GM19324 (cell line): Measurements from ENCODE around the gene MGP.

Source experiments
- ATAC-seq: cut with Tn5 transposase; IDR thresholded peaks from one replicate; pipeline ENCODE4 v1.9.1; 2021; ENCODE audit warnings: mild to moderate bottlenecking, moderate library complexity; ENCODE audit not compliant: unreplicated experiment, low FRiP score

MGP gene

DNA sequence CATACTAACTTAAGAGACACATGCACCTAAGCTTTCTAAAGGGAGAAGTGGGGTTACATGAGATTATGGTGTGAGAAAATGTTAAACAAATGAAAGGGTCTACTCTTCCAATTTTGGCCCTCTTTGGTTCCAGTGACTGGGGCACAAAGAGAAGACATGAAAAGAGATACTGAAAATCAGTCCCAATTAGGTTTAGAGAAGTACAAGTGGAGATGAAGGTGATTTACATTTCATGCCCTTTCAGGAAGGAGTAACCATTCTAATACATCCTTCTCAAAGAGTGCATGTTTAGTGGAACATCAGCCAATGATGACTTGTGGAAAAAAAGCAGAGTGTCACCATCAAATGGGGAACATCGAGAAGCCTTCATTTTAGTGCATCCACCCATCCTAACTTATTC lies 14.4 kb downstream of the MGP start:
- peak; percentile 71 for ATAC-seq

DNA sequence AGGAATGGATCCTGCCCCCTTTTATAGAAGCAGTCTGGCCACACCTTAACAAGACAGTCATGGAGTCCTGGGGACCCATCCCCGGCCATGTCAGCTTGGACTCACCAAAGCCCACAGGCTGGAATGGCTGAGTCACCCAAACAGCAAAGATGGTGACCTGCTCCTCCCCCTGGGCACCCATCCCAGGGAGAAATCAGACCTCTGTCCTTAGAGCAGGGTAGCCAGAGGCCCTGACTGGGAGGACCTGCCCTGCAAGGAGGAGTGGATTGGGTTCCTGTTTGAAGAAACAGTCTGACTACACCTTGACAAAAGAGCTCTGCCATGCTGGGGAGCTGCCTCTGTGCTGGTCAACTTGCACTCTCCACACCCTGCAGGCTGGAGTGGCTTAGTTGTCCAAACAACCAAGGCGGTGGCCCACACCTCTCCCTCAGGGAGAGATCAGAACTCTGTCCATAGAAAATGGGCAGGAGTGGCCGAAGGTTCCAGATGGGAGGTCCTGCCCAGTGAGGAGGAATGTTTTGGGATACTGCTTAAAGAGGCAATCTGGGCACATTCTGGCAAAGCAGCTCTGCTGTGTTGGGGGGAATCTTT lies 16.6 kb downstream of the MGP start:
- ATAC-seq, result no peak

DNA sequence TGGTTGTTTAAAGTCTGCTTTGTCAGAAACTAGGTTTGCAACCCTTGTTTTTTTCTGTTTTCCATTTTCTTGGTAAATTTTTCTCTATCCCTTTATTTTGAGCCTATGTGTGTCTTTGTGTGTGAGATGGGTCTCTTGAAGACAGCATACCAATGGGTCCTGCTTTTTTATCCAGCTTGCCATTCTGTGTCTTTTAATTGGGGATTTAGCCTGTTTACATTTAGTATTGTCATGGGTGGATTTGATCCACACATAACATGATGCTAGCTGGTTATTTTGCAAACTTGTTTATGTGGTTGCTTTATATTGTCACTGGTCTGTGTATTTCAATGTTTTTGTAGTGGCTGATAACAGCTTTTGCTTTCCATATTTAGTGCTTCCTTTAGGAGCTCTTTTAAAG lies 25.2 kb downstream of the MGP start:
- no peak for ATAC-seq

DNA sequence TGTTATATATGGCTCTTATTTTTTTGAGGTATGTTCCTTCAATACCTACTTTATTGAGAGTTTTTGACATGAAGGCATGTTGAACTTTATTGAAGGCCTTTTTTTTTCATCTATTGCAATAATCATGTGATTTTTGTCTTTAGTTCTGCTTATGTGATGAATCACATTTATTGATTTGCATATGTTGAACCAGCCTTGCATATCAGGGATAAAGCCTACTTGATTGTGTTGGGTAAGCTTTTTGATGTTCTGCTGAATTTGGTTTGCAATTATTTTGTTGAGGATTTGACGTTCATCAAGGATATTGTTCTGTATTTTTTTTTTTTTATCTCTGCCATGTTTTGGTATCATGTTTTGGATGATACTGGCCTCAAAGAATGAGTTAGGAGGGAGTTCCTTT lies 27.1 kb downstream of the MGP start:
- ATAC-seq, result no peak

DNA sequence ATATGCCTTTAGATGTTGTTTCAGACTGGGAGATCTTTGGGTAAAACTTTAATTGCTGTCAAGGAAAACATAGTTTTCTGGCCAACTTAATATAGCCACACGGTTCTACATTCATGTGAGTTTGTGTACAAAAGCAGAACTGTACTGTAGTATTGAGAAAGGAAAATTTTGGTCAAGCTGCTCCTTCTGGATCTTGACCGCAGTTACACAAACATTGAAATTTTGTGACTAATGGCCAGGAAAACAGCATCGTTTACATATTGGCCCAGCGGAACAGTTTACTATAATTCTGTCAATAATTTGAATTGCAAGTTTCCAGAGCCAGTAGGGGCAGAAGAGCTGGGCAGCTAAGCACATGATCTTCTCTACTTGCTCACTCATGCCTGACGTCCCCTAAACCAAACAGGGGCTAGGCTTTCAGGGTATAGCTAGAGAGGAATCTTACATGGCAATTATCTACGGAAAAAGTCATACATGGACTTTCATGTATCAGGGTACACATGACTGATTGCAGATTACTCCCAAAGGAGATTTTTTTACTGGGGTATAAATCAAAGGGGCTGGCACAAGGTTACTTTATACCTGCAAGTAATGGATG lies 31.0 kb downstream of the MGP start:
- ATAC-seq, result peak; percentile 52

DNA sequence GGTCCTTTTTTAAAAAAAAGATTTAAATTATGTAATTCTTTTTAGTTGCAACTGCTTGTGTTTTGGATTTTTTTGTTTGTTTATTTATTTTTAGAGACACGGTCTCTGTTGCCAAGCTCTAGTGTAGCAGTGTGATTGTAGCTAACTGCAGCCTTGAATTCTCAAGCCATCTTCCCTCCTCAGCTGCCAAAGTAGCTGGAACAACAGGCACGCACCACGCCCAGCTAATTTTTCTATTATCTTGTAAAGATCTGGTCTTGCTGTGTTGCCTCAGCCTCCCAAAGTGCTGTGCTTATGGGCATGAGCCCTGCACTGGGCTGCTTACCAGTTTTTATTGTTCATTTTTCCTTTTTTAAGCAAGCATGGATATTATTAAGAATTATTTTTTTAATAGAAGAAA lies 31.7 kb downstream of the MGP start:
- no peak for ATAC-seq

DNA sequence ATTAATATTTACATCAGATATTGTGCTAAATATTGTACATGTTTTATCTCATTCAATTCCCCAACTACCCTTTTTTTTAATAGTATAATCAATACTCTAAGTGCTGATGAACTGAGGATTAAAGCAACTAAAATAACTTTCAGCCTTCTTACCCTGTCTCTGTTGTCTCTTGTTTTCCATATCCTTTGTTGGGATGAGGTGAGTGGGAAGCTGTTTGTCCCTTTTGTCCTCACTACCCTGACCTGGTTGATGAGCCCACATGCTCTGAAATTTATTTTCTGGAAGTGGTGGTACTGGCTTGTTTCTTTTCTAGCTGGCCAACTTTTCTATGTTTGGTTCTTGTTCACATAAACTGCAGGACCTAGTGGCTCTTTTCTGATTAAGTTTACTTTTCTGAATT lies 32.8 kb downstream of the MGP start:
- no peak for ATAC-seq

DNA sequence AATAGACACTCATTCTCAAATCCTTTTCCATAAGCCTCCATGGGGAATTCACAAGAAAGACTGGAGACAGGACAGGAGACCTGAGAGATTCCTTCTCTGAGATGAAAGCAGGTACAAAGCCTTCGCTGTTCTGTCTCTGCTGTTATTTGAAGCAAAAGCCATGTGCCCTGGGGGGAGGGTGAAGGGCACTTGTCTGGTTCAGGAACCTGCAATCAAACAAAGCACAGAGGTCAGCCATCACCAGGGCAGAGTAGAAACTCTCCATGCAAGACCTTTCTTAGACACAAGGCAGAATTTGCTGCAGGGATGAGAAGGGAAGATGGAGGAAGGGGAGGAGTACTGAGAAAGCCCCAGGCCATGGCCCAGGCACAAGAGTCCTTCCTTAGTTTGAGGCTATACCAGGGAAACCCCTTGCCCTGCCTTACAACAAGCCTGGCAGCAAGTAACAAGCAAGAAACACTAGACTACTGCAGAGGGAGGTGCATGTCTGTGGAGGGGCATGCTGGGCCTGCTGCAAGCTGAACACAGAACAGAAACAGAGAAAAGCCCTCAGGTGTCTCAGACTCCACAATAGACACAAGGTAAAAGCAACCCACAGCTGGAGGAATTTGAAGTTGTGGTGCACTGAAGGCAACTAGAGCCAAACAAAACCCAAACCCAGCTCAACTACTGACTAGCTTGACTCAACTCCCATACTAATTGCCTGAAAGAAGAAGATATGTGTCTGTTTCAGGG lies 34.6 kb downstream of the MGP start:
- peak; percentile 76 for ATAC-seq

DNA sequence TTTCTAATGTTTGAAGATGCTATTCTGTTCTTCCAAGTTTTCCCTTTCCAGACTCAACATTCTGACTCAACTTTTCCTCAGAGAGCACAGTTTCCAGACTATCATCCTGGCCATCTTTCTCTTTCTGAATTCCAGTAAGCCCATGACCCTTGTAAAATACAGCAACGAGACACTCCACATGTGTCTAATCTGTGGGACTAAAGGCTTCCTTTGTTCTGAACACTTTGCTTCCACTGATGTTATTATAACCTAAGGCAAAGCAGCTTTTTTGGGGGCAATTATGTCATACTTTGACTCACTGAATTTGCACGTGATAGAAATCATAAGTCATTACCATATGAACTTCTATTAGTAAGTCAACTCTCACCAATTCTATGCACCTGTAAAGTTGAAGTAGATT lies 36.0 kb downstream of the MGP start:
- no peak for ATAC-seq

DNA sequence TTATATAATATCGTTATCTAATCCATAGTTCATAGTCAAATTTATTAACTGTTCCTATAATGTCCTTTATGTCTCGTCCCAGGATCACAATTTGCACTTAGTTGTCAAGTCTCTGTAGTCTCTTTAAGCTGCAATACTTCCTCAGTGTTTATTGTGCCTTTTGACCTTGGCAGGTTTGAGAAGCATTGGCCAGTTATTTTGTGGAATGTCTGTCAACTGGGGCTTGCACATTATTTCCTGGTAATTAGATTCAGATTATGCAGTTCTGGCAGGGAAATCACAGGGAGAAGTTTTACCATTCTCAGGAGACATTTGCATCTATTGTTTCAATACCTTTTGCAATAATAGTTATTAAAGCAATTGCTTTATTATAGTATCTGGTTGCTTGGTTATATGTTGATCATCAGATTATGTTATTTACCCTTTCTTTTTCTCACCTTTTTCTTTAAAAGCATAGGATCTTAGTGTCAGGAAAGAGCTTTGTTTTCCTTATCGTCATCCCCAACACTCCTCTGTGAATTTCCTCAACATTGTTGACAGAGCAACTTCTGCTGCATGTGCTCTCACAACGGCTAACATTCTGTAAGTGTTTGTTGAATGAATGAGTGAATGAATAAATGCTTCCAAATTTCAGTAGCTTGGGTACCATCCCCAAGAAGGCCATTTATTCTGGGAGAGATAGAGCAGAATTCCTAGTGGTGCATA lies 38.6 kb downstream of the MGP start:
- ATAC-seq, result no peak

DNA sequence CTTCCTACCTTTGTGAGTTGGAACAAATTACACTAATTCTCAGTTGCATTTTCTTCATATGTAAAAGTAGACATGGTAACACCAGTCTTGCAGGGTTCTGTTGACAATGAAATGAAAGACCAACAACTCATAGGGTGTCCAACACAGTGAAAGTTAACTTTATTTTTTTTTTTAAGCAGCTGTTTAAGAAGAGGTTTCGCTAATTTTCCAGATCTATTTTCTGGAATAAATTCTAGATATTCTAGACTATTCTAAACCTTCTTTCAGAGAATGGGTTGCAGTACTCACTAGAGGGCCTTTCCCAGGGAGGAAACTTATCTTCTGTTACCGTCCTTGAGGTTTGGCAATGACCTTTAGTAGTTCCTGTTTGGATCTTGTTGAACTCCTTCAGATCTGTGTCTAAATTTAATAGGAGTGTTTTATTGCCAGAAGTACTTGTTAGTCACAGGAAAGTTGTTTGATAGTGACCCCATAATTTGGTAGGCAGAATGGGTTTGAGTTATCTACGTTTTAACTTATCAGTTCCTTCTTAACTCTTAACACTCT lies 39.5 kb downstream of the MGP start:
- ATAC-seq, result no peak

DNA sequence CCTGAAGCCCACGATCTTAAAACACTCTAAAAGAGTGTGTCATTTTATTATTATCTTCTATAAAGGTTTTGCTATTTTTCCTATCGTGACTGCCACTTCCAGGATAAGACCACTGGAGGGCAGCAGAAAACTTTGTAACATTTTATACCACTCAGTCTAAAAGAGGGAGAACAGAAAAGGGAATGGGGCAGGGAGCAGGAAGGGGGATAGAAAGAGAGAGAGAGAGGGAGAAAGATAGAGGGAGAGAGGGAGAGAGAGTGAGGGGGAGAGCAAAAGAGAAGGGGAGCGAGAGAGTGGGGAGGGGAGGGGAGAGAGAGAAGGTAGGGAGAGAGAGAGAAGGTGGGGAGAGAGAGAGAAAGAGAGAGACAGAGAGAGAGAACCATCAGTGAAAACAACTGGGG lies 40.3 kb downstream of the MGP start:
- ATAC-seq, result no peak

DNA sequence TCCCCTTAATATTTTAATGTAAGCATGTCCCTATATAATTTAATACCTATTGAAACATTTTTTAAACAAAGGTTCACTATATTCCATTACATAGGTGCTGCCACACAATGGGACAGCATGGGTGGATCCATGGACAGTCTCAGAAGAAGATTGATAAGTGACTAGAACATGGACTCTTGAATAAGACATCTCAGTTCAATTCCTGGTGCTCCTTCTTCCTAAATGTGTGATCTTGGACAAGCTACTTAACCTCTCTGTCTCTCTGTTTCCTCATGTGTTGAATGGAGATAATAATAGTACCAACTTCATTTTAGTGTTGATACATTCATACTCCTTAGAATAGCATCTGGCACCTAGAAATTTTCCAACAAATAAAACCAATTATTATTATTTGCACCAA lies 41.3 kb downstream of the MGP start:
- no peak for ATAC-seq

DNA sequence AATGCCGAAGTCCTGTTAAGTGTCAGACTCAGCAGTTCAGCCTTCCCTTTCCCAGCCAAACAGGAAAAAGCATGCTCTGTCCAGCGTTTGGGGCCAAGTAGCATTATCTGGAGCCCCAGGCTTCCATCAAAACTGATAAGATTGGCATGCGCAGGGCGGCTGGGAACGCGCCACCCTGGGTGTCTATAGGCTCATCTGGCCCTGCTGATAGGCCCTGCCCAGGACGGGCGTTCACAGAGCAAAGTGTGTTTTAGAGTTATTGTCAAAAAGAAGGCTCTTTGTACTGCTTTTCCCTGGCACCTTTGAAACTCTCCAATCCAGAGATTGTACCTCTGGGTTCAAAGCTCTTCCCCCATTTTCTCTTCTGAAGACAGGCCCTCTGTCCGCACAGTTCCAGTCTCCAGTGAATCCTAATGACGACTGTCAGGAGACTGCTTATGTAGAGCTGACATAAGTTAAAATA lies 42.2 kb downstream of the MGP start, which contains the start of gene ART4:
Gene ART4, minus strand, starts transcription at position 102 of the 463 bp plus-strand sequence. CDS start 413 bp downstream, outside the sequence.
- no peak for ATAC-seq

DNA sequence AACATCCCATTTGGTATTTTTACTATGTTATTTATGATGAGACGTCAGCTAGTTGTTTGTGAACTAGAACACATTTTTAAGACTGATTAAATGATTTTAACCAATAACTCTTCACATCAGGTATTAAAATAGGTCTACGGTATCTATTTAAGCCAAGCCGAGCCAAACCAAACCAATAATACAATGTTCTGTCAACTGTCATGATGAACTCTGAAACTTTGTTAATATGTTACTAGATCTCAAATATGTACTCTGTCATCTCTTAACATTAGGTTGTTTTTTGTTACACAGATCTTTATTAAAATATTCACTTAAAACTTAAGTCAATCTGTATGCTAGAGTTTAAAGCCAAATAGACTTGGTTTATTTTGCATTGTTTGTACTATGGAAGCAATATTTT lies 43.3 kb downstream of the MGP start:
- no peak for ATAC-seq

DNA sequence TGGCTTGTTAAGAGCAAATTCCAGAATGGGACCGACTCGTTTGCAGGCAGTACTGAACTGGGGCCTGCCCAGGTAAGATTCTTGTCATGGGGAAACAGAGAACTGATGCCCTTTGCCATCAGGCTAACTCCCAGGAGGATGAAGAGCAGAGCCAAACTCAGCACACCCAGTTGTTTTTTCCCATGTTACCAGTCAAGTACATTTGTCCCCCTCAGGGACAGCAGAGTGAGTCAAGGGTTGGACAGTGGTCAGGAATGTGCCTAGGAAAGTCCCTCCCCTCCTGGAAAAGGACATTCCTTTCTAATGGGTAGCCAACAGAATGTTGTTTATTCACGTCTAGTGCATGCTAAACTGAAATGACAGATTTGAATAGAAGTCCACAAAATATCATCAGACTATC lies 43.9 kb downstream of the MGP start:
- ATAC-seq, result no peak

DNA sequence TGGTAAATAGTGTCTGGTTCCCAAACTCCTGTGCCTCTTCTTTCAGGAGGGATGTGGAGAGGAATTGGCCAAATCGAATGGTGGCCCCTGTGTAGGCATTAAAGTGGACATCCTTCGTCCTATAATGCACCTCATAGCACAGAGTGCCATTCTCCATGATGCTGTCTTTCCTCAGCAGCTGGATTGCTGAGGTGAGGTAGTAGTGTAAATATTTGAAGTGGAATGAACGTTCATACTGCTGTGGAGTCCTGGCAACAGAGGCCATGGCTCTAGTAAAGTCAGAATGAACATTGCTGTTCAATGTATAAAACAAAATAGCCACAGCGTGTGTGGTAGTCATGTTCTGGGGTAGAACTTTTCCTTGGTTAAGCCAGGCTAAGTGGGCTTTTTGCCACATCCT lies 45.0 kb downstream of the MGP start:
- ATAC-seq, result no peak

DNA sequence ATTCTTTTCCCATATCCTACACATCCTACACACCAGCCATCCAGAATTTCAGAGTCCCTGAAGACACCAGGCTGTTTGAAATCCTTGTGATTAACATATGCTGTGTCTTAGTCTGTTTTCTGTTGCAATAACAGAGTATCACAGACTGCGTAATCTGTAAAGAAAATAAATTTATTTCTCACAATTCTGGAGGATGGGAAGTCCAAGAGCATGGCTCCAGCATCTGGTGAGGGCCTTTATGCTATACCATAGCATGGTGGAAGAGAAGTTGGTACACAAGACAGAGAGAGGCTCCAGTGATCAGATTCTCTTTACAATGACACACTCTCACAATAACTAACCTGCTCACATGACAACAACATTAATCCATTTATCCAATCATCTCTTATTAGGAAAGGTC lies 46.4 kb downstream of the MGP start:
- no peak for ATAC-seq

DNA sequence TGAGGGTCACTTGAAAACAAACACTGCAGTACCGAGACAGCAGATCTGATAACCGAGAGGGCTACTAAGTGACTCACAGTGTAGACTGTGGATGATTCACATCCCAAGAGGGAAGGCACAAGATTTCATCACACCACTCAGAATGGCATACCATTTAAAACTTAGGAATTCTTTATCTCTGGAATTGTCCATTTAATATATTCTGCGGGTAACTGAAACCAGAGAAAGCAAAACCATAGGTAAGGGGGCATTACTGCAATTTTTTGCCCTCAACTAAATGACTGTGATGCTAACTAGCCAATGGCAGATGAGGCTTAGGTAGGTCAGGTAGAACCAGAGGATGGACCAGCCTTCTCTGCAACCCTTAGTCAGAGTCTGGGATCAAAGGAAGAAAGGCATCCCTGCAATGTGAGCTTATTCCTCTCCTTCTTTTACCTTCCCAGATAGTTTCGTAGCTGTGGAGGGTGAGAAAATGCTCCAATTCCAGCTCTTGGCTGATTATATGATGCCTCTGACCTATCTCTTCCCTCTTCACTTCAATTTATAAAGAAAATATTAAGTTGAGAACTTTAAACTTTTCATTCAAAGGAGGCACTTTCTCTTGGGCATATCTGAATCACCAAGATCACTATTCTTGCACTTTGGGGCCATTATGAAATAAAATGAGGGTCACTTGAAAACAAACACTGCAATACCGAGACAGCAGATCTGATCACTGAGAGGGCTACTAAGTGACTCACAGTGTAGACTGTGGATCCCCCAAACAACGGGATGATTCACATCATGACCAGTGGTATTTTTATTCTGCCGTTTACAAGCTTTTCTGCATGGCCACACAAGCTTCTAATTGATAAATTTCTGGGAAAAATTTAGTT lies 49.1 kb downstream of the MGP start:
- ATAC-seq, result no peak

DNA sequence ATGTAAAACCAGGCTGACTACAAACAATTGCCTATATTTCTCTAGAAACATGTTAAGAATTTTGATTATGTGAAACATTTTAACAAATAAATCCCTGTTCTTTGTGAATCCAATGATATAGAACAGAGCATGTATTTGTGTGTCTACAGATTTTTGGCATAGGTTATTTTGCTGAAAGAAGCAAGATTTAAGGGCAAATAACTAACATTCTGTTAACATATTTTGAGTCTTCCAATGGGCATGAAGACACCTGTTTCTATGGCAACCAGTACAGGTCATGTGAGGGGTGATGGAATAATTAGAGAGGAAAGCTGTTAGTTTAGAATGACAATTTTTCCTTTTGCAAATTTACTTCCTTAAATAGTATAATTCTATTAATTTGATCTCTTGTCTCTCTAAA lies 51.1 kb downstream of the MGP start:
- no peak for ATAC-seq
